Activated CD4-positive, alpha-beta T cell treated with anti-CD3 and anti-CD28 coated beads, Interleukin-2, amount 10 ng/mL, durations not matched to agents 24 days and 14 days (primary cell): Measurements from ENCODE around the gene WNT10A. TPM values are rescaled to one million over a fixed set of nuclear protein-coding genes. Genes with fewer than 3 reads are reported as not detected.
"Not testable (repeated sequence)": the region's sequence is repeated elsewhere in the genome, so short reads cannot be mapped to it uniquely, and the experiment has no call there.

Experiments used
- DNase-seq: peaks from one replicate; pipeline ENCODE4 v3.0.0; 2022
- H3K27ac Mint-ChIP-seq: one replicate; pipeline ENCODE4 v1.8.0; 2022; ENCODE audit warnings: mild to moderate bottlenecking, mixed read lengths
- H3K27me3 Mint-ChIP-seq: one replicate; pipeline ENCODE4 v1.8.0; 2022; ENCODE audit warnings: mixed read lengths
- H3K36me3 Mint-ChIP-seq: one replicate; pipeline ENCODE4 v1.8.0; 2022; ENCODE audit warnings: low read depth, mild to moderate bottlenecking, mixed read lengths
- H3K4me1 Mint-ChIP-seq: one replicate; pipeline ENCODE4 v1.8.0; 2021; ENCODE audit warnings: mixed read lengths
- H3K4me3 Mint-ChIP-seq: one replicate; pipeline ENCODE4 v1.8.0; 2022; ENCODE audit warnings: mild to moderate bottlenecking, moderate library complexity, mixed read lengths
- H3K9me3 Mint-ChIP-seq: one replicate; pipeline ENCODE4 v1.8.0; 2021; ENCODE audit warnings: mixed read lengths
- intact Hi-C: fragments of 100-400 bp; cut with micrococcal nuclease; formaldehyde crosslinking; loops from one replicate; pipeline ENCODE4 v1.15.1; 2023
- total RNA-seq: library from RNA; stranded (reverse); gene quantifications from 2 replicates; pipeline ENCODE4 v1.2.3, GENCODE V29; 2022

WNT10A gene
- total RNA-seq, 1 donor from 2014 or later: 0.12 TPM

GRCh38 chr2:218897394-218898108 is 16.9 kb downstream of the WNT10A start:
- H3K9me3 Mint-ChIP-seq: peaks cover 4% of the 10 kb centered on the region
- intact Hi-C loops: loop anchor here (1.0 to 5.0 kb wide), 10 partner anchors 21 to 600 kb away; partner anchors contain the start of genes BCS1L, CNOT9, CTDSP1 and DNAJB2
- DNase-seq: no peak
- H3K4me1 Mint-ChIP-seq: peaks cover 47% of the 10 kb centered on the region
- H3K27me3 Mint-ChIP-seq: peaks cover 56% of the 10 kb centered on the region
- H3K36me3 Mint-ChIP-seq: peaks cover 2% of the 10 kb centered on the region
- H3K4me3 Mint-ChIP-seq: peak overlapping the region; percentile 78
- H3K27ac Mint-ChIP-seq: peak overlapping the region; percentile 17

GRCh38 chr2:218898109-218898878 is 17.6 kb downstream of the WNT10A start:
- Mint-ChIP-seq H3K27ac (peak overlapping the region; percentile 83), H3K4me3 (peak overlapping the region; percentile 76), H3K4me1 (peaks cover 42% of the 10 kb centered on the region), H3K9me3 (peaks cover 4% of the 10 kb centered on the region), H3K36me3 (peaks cover 2% of the 10 kb centered on the region), H3K27me3 (peaks cover 61% of the 10 kb centered on the region)
- intact Hi-C loops: loop anchor here (1.0 to 5.0 kb wide), 8 partner anchors 22 to 599 kb away; partner anchors contain the start of genes BCS1L, CTDSP1, DNAJB2 and GMPPA
- peak; percentile 94 for DNase-seq

DNA sequence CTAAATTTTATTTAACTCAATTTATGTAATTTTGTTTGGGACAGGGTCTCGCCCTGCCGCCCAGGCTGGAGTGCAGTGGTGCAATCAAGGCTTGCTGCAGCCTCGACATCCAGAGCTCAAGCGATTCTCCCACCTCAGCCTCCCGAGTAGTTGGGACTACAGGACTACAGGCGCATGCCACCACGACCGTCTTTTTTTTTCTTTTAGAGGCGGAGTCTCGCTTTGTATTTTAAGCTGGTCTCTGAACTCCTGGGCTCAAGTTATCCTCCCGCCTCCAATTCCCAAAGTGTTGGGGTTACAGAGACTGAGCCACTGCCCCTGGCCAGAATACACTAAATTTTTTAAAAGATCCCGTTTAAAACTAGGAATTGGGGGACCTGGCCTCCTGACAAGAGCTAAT is 18.5 kb downstream of the WNT10A start:
- Mint-ChIP-seq H3K4me3 (no peak overlapping the region), H3K4me1 (peaks cover 33% of the 10 kb centered on the region), H3K36me3 (peaks cover 2% of the 10 kb centered on the region), H3K27ac (no peak overlapping the region), H3K27me3 (peaks cover 56% of the 10 kb centered on the region), H3K9me3 (no peaks in the 10 kb centered on the region)
- no peak for DNase-seq
- intact Hi-C loops: loop anchor here (5.0 kb wide), 6 partner anchors 167 to 598 kb away; partner anchors contain the start of genes BCS1L, CTDSP1, DNAJB2 and GMPPA

GRCh38 chr2:218902427-218902826 is 21.8 kb downstream of the WNT10A start:
- no peaks in the 10 kb centered on the region for H3K36me3 Mint-ChIP-seq
- peaks cover 66% of the 10 kb centered on the region for H3K27me3 Mint-ChIP-seq
- H3K9me3 Mint-ChIP-seq: no peaks in the 10 kb centered on the region
- DNase-seq: no peak
- no peak overlapping the region for H3K4me3 Mint-ChIP-seq
- peaks cover 11% of the 10 kb centered on the region for H3K4me1 Mint-ChIP-seq
- intact Hi-C loops: no loop called here
- H3K27ac Mint-ChIP-seq: no peak overlapping the region

- Mint-ChIP-seq H3K4me3 (no peak overlapping the region), H3K36me3 (no peaks in the 10 kb centered on the region), H3K4me1 (peaks cover 3% of the 10 kb centered on the region), H3K9me3 (no peaks in the 10 kb centered on the region), H3K27me3 (peaks cover 59% of the 10 kb centered on the region), H3K27ac (no peak overlapping the region)
- no peak for DNase-seq
- intact Hi-C loops: no loop called here
These were observed 23.5 kb downstream of the WNT10A start for GRCh38 chr2:218904176-218904575.

GRCh38 chr2:218908721-218909619 is 28.3 kb downstream of the WNT10A start:
- Mint-ChIP-seq H3K36me3 (no peaks in the 10 kb centered on the region), H3K27ac (peak overlapping the region; percentile 83), H3K9me3 (no peaks in the 10 kb centered on the region), H3K4me3 (peak overlapping the region; percentile 82), H3K27me3 (peaks cover 34% of the 10 kb centered on the region), H3K4me1 (peaks cover 6% of the 10 kb centered on the region)
- intact Hi-C loops: loop anchor here (1.0 kb wide), 2 partner anchors 13 to 198 kb away; no protein-coding TSS in a partner anchor
- DNase-seq: peak; percentile 96

DNA sequence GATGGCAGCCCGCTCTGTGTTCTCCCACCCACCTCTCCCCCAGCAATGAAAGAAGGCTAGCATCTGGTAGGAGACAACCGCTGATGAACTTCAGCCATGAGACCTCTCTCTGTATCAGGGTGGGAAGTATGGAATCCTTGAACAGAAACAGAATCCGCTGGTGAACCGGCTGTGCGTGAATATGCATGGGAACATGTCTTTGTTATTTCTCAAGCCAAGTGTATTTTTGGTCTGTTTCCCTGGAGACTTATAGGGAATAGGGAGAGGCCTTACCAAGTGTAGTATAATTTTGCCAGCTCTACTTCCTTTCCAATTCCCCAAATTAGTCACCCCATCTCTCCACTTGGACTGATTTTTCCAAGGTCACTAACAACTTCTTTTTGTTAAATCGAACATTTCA is 30.1 kb downstream of the WNT10A start:
- intact Hi-C loops: no loop called here
- no peak overlapping the region for H3K4me3 Mint-ChIP-seq

GRCh38 chr2:218920504-218920903 is 39.9 kb downstream of the WNT10A start:
- H3K27me3 Mint-ChIP-seq: peaks cover 23% of the 10 kb centered on the region

More for the DNA sequence above, 30.1 kb downstream of the WNT10A start:
- Mint-ChIP-seq H3K9me3 (no peaks in the 10 kb centered on the region), H3K4me1 (peaks cover 6% of the 10 kb centered on the region), H3K36me3 (no peaks in the 10 kb centered on the region), H3K27me3 (peaks cover 30% of the 10 kb centered on the region), H3K27ac (no peak overlapping the region)
- no peak for DNase-seq

GRCh38 chr2:218924757-218925156 is 44.1 kb downstream of the WNT10A start:
- Mint-ChIP-seq H3K27me3 (peaks cover 28% of the 10 kb centered on the region), H3K4me1 (no peaks in the 10 kb centered on the region), H3K9me3 (peaks cover 4% of the 10 kb centered on the region), H3K27ac (no peak overlapping the region), H3K4me3 (no peak overlapping the region), H3K36me3 (no peaks in the 10 kb centered on the region)
- no peak for DNase-seq
- intact Hi-C loops: no loop called here

More at GRCh38 chr2:218920504-218920903, 39.9 kb downstream of the WNT10A start:
- Mint-ChIP-seq H3K4me3 (no peak overlapping the region), H3K36me3 (no peaks in the 10 kb centered on the region), H3K4me1 (no peaks in the 10 kb centered on the region), H3K9me3 (peaks cover 4% of the 10 kb centered on the region), H3K27ac (no peak overlapping the region)
- no peak for DNase-seq
- intact Hi-C loops: no loop called here

DNA sequence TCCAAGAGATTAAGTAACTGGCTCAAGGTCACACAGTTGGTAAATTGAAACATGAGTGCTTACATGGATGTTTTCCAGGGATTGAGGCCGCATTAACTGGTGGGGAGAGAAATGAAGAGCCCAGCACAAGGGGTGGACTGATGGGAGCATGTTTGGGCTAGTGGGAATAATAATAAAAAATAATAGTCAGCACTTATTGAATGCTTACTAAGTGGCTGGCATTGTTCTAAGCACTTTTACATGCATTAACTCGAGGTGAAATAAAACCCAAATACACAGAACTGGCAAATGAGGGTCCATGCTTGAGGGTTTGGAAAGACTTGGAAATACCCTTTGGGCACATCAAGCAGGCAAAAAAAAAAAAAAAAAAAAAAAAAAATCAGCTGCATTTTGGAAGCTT is 44.8 kb downstream of the WNT10A start:
- Mint-ChIP-seq H3K4me3 (no peak overlapping the region), H3K4me1 (no peaks in the 10 kb centered on the region), H3K27me3 (peaks cover 22% of the 10 kb centered on the region), H3K9me3 (peaks cover 4% of the 10 kb centered on the region), H3K36me3 (no peaks in the 10 kb centered on the region), H3K27ac (no peak overlapping the region)
- intact Hi-C loops: no loop called here
- DNase-seq: no peak

- Mint-ChIP-seq H3K9me3 (peaks cover 4% of the 10 kb centered on the region), H3K27me3 (peaks cover 22% of the 10 kb centered on the region), H3K36me3 (no peaks in the 10 kb centered on the region)
These were observed 46.8 kb downstream of the WNT10A start for GRCh38 chr2:218927422-218927821.

DNA sequence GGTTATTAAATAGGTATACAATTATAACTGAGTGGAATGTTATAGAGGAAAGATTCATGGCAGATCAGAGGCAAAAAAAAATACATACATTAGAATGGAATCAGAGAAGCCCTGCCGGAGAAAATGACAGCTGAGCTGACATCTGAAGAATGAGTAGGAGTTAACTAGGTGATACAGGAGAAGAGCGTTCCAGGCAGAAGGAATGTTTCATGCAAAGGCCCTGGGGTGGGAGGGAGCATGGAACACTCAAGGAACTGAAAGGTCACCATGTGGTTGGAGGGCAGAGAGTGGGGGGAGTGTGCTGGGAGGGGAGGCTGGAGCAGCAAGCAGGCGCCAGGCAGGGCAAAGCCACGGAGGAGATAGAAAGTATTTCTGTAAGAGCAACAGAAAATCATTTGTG is 47.2 kb downstream of the WNT10A start:
- no peaks in the 10 kb centered on the region for H3K36me3 Mint-ChIP-seq
- no peak overlapping the region for H3K4me3 Mint-ChIP-seq
- peaks cover 4% of the 10 kb centered on the region for H3K9me3 Mint-ChIP-seq
- intact Hi-C loops: no loop called here
- no peak for DNase-seq
- H3K27ac Mint-ChIP-seq: no peak overlapping the region
- no peaks in the 10 kb centered on the region for H3K4me1 Mint-ChIP-seq
- peaks cover 22% of the 10 kb centered on the region for H3K27me3 Mint-ChIP-seq

More at GRCh38 chr2:218927422-218927821, 46.8 kb downstream of the WNT10A start:
- H3K4me3 Mint-ChIP-seq: no peak overlapping the region
- no peak for DNase-seq
- no peak overlapping the region for H3K27ac Mint-ChIP-seq
- H3K4me1 Mint-ChIP-seq: no peaks in the 10 kb centered on the region
- intact Hi-C loops: no loop called here

DNA sequence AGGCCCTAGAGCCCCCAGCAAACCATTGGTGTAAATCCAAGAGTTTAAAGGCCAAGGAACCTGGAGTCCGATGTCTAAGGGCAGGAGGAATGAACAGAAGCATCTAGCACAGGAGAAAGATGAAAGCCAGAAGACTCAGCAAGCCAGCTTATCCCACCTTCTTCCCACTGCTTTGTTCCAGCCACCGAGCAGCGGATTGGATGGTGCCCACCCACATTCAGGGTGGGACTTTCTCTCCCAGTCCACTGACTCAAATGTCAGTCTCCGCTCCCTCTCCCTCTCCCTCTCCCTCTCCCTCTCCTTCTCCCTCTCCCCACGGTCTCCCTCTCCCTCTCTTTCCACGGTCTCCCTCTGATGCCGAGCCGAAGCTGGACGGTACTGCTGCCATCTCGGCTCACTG is 49.8 kb downstream of the WNT10A start:
- H3K9me3 Mint-ChIP-seq, H3K4me3 Mint-ChIP-seq, intact Hi-C loops, H3K4me1 Mint-ChIP-seq, DNase-seq, H3K27ac Mint-ChIP-seq, H3K36me3 Mint-ChIP-seq: not testable (repeated sequence)
- peaks cover 20% of the 10 kb centered on the region for H3K27me3 Mint-ChIP-seq
